MCF 10A (cell line): ENCODE results near the gene TSC22D2. TPM values are rescaled to one million over a fixed set of nuclear protein-coding genes. Genes with fewer than 3 reads are reported as not detected.

ENCODE experiments used
- BruUV-seq: library from RNA; stranded (reverse); fragments of 400-500 nt; replicated peaks from 2 replicates; lab custom pipeline; 2021; lab: Mats Ljungman, UMichigan
- CTCF ChIA-PET: fragments of 300-600 bp; sonication (Branson Sonifier 250); formaldehyde crosslinking; extraction: SDS; loops from one replicate; lab custom pipeline; 2021; ENCODE audit warnings: antibody characterized with exemption, inconsistent platforms; lab: Yijun Ruan, JAX
- POLR2A ChIA-PET: fragments of 300-600, 350-650 bp; sonication (Branson Sonifier 250); formaldehyde crosslinking; extraction: SDS; loops from one replicate; lab custom pipeline; 2020; ENCODE audit warnings: antibody characterized with exemption, inconsistent platforms; lab: Yijun Ruan, JAX
- DNase-seq: peaks from one replicate; pipeline ENCODE4 v3.0.0-alpha.2; 2018; ENCODE audit not compliant: unreplicated experiment
- H3K27ac Mint-ChIP-seq: one replicate; pipeline ENCODE4 v1.8.0; 2022; ENCODE audit warnings: mild to moderate bottlenecking, low read depth, mixed read lengths; ENCODE audit not compliant: unreplicated experiment
- H3K27me3 Mint-ChIP-seq: one replicate; pipeline ENCODE4 v1.8.0; 2022; ENCODE audit warnings: mixed read lengths; ENCODE audit not compliant: insufficient read depth, unreplicated experiment
- H3K36me3 Mint-ChIP-seq: one replicate; pipeline ENCODE4 v1.8.0; 2022; ENCODE audit warnings: mild to moderate bottlenecking, moderate library complexity, mixed read lengths; ENCODE audit not compliant: insufficient read depth, unreplicated experiment
- H3K4me1 Mint-ChIP-seq: one replicate; pipeline ENCODE4 v1.8.0; 2022; ENCODE audit warnings: mixed read lengths; ENCODE audit not compliant: insufficient read depth, unreplicated experiment
- H3K4me3 Mint-ChIP-seq: one replicate; pipeline ENCODE4 v1.8.0; 2022; ENCODE audit warnings: mild to moderate bottlenecking, moderate library complexity, mixed read lengths; ENCODE audit not compliant: unreplicated experiment
- H3K9me3 Mint-ChIP-seq: one replicate; pipeline ENCODE4 v1.8.0; 2022; ENCODE audit warnings: mixed read lengths; ENCODE audit not compliant: unreplicated experiment
- CTCF ChIP-seq: fragments of 200-600 bp; IDR thresholded peaks from one replicate; pipeline ENCODE4 v1.8.0; 2022; ENCODE audit warnings: antibody characterized with exemption, mild to moderate bottlenecking; ENCODE audit not compliant: unreplicated experiment
- intact Hi-C: fragments of 100-400 bp; cut with micrococcal nuclease; formaldehyde crosslinking; loops from 2 replicates; pipeline ENCODE4 v1.14.1; 2022
- total RNA-seq: library from RNA; stranded (reverse); gene quantifications from 2 replicates; pipeline ENCODE4 v1.2.3, GENCODE V29; 2022

TSC22D2 gene
- total RNA-seq, 1 experiment from 2014 or later = 31.2 TPM

GRCh38 chr3:150409125-150409511, 1.0 kb downstream of the TSC22D2 start:
- peak overlapping the region; percentile 74 for H3K4me3 Mint-ChIP-seq
- TSS peak; percentile 26 for BruUV-seq
- intact Hi-C loops = loop anchor here (2.0 to 5.0 kb wide), 4 partner anchors 40 to 442 kb away; no protein-coding TSS in a partner anchor
- peak overlapping the region; percentile 99 for H3K27ac Mint-ChIP-seq
- peaks cover 11% of the 10 kb centered on the region for H3K36me3 Mint-ChIP-seq
- POLR2A ChIA-PET = interaction anchor here (0.6 to 9.1 kb wide), 41 partner anchors 9 to 442 kb away, joined by 3 to 106 read pairs (median 7); partner anchors contain the start of genes EIF2A, ERICH6, PFN2 and SELENOT
- H3K9me3 Mint-ChIP-seq = no peaks in the 10 kb centered on the region
- no peaks in the 10 kb centered on the region for H3K27me3 Mint-ChIP-seq
- no peak for TF ChIP-seq CTCF
- H3K4me1 Mint-ChIP-seq = peaks cover 17% of the 10 kb centered on the region
- DNase-seq = no peak
- CTCF ChIA-PET = interaction anchor here (0.5 to 5.9 kb wide), 33 partner anchors 8 to 454 kb away, joined by 3 to 81 read pairs (median 5); no protein-coding TSS in a partner anchor

- H3K9me3 Mint-ChIP-seq = no peaks in the 10 kb centered on the region
- intact Hi-C loops = loop anchor here (1.0 to 5.0 kb wide), 8 partner anchors 39 to 442 kb away; no protein-coding TSS in a partner anchor
- POLR2A ChIA-PET = interaction anchor here (0.6 to 9.1 kb wide), 40 partner anchors 9 to 1110 kb away, joined by 3 to 106 read pairs (median 7); partner anchors contain the start of genes EIF2A, ERICH6, PFN2 and SELENOT
- DNase-seq = peak; percentile 77
- no peaks in the 10 kb centered on the region for H3K27me3 Mint-ChIP-seq
- peak; percentile 40 for TF ChIP-seq CTCF
- CTCF ChIA-PET = interaction anchor here (0.5 to 5.9 kb wide), 42 partner anchors 8 to 455 kb away, joined by 3 to 81 read pairs (median 5); no protein-coding TSS in a partner anchor
- peaks cover 17% of the 10 kb centered on the region for H3K4me1 Mint-ChIP-seq
- peak overlapping the region; percentile 99 for H3K27ac Mint-ChIP-seq
- no TSS peak for BruUV-seq
- peak overlapping the region; percentile 74 for H3K4me3 Mint-ChIP-seq
- H3K36me3 Mint-ChIP-seq = peaks cover 11% of the 10 kb centered on the region
Measured at GRCh38 chr3:150409512-150410310, 1.6 kb downstream of the TSC22D2 start.

GRCh38 chr3:150410311-150411105, 2.4 kb downstream of the TSC22D2 start:
- intact Hi-C loops = loop anchor here (1.0 to 5.0 kb wide), 4 partner anchors 57 to 184 kb away; no protein-coding TSS in a partner anchor
- DNase-seq = peak; percentile 49
- ChIA-PET CTCF (interaction anchor here (0.5 to 5.9 kb wide), 23 partner anchors 11 to 445 kb away, joined by 3 to 81 read pairs (median 5); no protein-coding TSS in a partner anchor), POLR2A (interaction anchor here (0.6 to 9.1 kb wide), 41 partner anchors 9 to 1110 kb away, joined by 3 to 106 read pairs (median 6); partner anchors contain the start of genes EIF2A, ERICH6, PFN2 and SELENOT)
- Mint-ChIP-seq H3K4me1 (peaks cover 21% of the 10 kb centered on the region), H3K36me3 (peaks cover 14% of the 10 kb centered on the region), H3K9me3 (no peaks in the 10 kb centered on the region), H3K27me3 (no peaks in the 10 kb centered on the region), H3K27ac (peak overlapping the region; percentile 99), H3K4me3 (peak overlapping the region; percentile 74)
- BruUV-seq = no TSS peak
- no peak for TF ChIP-seq CTCF
